Inferior parietal cortex (tissue), 1 donor: ENCODE data around the gene CD83.
"Not testable (repeated sequence)": the region's sequence is repeated elsewhere in the genome, so short reads cannot be mapped to it uniquely, and the experiment has no call there.

Source experiments
- DNase-seq: peaks from one replicate; pipeline ENCODE4 v3.0.0-alpha.2; 2016; ENCODE audit errors: extremely low spot score

The CD83 gene

GRCh38 chr6:14117158-14118090 lies at the start of gene CD83:
CD83 (plus strand) TSS chr6:14117772; CDS start chr6:14117812, 40 bp downstream.
- DNase-seq = no peak

- no peak for DNase-seq
Observed at GRCh38 chr6:14068133-14068532, 49.4 kb upstream of the CD83 start.

DNA sequence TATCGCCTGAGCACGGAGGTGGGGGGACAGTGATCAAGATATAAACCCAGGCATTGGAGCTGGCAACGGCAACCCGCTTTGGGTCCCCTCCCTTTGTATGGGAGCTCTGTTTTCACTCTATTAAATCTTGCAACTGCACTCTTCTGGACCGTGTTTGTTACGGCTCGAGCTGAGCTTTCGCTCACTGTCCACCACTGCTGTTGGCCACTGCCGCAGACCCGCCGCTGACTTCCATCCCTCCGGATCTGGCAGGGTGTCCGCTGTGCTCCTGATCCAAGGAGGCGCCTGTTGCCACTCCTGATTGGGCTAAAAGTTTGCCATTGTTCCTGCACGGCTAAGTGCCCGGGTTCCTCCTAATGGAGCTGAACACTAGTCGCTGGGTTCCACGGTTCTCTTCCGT lies 48.9 kb upstream of the CD83 start:
- no peak for DNase-seq

DNA sequence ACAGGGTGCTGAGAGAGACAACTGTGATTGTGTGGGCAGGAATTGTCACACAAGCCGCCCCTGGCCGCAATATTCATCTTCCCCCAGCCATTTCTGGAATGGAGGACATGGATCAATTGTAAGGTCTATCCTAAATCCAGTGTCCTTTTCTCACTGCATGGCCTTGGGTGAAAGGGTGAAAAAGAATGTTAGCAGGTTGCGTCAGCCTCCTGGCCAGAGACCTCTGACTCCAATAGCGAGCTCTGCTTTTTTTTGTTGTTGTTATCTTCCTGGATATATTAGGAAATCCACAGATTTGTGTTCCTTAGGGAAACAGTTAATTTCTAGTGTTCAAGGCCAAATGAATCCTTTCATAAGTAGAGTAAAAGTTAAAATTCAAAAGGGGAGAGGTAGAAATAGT lies 47.1 kb upstream of the CD83 start:
- DNase-seq = no peak

DNA sequence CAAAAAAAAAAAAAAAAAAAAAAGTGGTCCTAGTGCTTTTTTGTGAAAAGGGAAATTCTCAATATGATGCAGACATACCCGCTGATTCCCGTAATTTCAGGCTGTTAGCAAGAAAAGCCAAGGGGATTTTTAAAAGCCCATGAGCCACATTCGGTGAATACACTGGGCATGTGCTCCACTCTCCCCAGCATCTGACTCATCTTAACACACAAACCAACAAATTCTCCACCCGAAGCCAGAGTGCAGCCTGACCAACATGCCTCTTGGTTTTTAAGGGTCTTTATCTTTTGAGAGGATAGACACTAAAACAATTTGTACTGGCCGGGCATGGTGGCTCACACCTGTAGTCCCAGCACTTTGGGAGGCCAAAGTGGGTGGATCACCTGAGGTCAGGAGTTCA lies 45.5 kb upstream of the CD83 start:
- DNase-seq = no peak

GRCh38 chr6:14073561-14074354 lies 43.8 kb upstream of the CD83 start:
- not testable (repeated sequence) for DNase-seq

GRCh38 chr6:14074476-14075094 lies 43.0 kb upstream of the CD83 start:
- no peak for DNase-seq

DNA sequence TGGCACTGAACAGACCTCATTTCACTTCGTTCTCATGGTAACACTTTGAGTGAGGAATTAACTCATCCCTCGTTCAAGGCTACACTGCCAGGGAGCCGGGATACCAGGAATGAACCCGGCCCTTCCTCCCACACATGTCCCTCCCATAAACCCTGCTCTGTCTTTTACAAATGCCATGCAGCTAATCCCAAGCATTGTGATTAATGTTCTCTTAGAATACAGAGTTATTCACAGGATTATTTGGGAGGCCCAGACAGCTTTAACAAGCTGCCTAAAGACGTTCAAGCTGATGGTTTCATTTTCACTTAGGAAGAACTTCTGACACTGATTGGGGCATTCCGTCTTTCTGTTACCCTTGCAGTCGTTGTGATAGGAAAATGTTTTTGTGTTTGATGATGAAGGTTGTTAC lies 42.5 kb upstream of the CD83 start:
- no peak for DNase-seq

DNA sequence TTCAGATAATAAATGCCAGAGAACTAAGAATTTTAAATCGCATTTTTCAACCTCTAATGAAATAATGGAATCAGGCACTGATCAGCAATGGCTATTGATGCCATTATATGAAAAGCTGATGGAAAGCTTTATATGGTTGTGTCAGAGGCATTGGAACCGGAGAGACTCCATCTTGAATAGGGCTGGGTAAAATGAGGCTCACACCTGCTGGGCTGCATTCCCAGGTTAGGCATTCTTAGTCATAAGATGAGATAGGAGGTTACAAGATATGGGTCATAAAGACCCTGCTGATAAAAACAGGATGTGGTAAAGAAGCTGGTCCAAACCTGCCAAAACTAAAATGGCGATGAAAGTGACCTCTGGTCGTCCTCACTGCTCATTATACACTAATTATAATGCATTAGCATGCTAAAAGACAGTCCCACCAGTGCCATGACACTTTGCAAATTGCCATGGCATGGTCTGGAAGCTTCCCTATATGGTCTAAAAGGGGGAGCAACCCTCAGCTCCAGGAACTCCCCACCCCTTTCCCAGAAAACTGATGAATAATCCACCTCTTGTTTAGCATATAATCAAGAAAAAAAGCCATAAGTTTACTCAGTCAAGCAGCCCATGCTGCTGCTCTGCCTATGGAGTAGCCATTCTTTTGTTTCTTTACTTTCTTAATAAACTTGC lies 40.2 kb upstream of the CD83 start:
- no peak for DNase-seq

DNA sequence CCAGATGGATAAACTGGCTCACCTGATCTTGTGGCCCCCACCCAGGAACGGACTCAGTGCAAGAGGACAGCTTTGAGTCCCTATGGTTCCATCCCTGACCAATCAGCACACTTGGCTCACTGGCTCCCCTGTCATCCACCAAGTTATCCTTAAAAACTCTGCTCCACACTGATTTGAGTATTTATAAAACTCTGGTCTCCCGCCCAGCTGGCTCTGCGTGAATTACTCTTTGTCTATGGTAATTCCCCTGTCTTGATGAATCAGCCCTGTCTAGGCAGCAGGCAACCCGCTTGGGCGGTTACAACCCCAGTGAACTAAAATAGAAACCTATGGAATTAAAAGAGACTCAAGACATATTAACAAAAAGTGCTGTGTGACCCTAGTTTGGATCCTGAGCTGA lies 38.1 kb upstream of the CD83 start:
- no peak for DNase-seq

DNA sequence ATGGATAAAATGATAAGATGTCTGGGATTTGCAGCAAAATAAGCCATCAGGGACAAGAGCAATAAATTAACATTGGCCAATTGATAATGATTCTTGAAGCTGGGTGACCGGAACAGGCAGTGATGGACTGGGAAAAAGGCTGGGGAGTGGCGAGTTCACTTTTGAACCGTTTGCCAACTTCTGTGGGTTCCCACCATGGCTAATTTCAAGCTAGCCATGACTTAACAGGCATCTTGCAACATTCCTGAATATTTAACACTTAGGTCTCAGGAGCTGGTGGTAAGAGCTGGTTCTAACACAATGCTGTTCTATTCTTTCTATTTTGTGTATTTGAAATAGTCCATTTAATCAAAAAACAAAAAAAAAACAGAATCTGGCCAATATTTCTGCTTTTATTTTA lies 37.6 kb upstream of the CD83 start:
- DNase-seq = no peak

- DNase-seq = no peak
Observed at GRCh38 chr6:14081126-14081525, 36.4 kb upstream of the CD83 start.

DNA sequence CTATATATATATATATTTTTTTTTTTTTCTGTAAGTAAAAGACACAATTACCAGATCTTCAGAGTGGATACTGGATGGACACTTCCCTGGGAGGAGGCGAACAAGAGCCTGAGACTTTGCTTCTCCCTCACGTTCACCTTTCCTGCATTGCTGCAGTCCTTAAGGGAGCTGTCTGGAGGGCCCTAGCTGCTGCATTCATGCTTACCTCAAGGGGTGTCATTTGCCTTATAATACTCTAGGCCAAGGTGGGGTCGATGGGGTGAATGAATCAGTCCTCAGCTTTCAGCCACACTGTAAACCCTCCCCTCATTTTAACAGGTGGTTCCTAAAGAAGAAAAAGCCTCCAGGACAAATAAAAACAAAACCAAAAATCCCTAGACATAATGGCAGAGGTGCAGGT lies 34.8 kb upstream of the CD83 start:
- no peak for DNase-seq

- DNase-seq = no peak
Observed at GRCh38 chr6:14083262-14083661, 34.3 kb upstream of the CD83 start.

DNA sequence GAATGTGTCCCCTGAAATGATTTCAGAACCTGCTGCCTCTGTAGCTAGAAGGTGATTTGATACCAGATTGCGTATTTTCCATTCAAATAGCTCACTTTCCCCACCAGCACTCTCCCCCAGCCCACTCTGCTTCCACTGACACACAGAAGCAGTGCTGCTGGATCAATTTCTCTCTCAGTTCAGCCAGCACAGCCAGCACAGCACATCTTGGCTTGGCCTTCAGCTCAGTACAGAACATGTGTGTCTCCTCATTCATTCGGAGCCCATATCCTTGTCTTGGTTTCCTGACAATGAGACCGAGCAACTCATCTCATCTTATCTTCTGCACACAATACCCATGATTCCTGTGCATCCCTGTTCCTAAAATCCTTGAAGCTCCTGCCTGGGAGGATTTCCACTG lies 33.8 kb upstream of the CD83 start:
- DNase-seq = no peak

GRCh38 chr6:14084388-14084787 lies 33.2 kb upstream of the CD83 start:
- no peak for DNase-seq

- no peak for DNase-seq
Observed at GRCh38 chr6:14085176-14085787, 32.3 kb upstream of the CD83 start.

GRCh38 chr6:14086701-14087100 lies 30.9 kb upstream of the CD83 start:
- DNase-seq = no peak

DNA sequence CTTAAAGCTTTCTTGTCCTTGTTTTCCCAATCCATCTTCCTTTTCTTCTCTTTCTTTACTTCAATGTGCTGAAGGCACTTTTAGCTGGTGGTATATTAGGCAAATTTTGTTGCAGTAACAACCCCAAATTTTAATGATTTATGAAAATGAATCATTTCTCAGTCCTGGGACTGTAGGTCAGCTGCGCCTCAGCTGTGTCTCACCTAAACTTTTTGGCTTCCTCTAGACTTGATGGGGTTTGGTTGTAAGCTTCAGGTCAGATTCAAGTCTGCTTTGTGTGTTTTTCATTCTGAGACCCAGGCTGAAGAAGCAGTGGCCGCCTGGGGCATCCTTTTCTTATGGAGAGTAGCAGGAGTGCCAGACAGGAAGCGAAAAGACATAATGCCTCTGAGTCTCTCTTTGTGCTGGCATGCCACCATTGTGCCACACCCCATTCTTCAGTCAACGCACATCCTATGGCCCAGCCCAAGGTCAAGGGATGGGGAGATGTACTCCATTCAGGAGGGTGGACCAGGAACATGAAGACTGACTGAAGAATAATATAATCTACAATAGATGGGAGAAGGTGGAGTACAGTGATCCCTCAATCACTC lies 28.9 kb upstream of the CD83 start:
- DNase-seq = no peak

DNA sequence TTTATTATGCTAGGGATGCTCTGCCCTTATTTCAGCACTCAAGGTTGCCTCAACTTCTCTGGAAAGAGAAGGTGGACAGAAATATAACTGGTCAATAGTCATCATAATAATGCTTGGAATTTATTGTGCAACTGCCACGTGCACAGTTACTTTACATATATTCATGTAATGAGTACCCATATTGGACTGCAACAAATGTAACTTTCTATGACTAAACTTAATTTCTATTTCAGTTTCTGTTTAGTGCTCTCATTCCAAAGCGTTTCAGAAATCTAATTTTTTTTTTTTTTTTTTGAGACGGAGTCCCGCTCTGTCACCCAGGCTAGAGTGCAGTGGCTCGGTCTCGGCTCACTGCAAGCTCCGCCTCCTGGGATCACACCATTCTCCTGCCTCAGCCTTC lies 28.3 kb upstream of the CD83 start:
- DNase-seq = no peak

GRCh38 chr6:14091339-14091978 lies 26.1 kb upstream of the CD83 start:
- DNase-seq = no peak
